Neural cell (in vitro differentiated cells): Measurements from ENCODE around the gene DCC.

Experiments
- EZH2 ChIP-seq: fragments of 200-600, 300-800 bp; shearing (Covaris generic), sonication (generic); IDR thresholded peaks from 2 replicates; pipeline ENCODE4 v1.6.1; 2014; ENCODE audit warnings: antibody characterized with exemption, low read length, borderline replicate concordance, mild to moderate bottlenecking; ENCODE audit not compliant: insufficient read depth, poor library complexity, severe bottlenecking
- POLR2AphosphoS5 ChIP-seq: IDR thresholded peaks from 2 replicates; pipeline ENCODE4 v1.6.1; 2012
- TF ChIP-seq, protein P1 (sequence below): fragments of 450-650 bp; IDR thresholded peaks from 2 replicates; pipeline ENCODE4 v1.5.1; 2014; ENCODE audit warnings: antibody characterized with exemption, mild to moderate bottlenecking, moderate library complexity; ENCODE audit not compliant: poor library complexity, severe bottlenecking
- TF ChIP-seq, protein P2 (sequence below): IDR thresholded peaks from 2 replicates; pipeline ENCODE4 v1.6.1; 2012; ENCODE audit warnings: borderline replicate concordance

DNA sequence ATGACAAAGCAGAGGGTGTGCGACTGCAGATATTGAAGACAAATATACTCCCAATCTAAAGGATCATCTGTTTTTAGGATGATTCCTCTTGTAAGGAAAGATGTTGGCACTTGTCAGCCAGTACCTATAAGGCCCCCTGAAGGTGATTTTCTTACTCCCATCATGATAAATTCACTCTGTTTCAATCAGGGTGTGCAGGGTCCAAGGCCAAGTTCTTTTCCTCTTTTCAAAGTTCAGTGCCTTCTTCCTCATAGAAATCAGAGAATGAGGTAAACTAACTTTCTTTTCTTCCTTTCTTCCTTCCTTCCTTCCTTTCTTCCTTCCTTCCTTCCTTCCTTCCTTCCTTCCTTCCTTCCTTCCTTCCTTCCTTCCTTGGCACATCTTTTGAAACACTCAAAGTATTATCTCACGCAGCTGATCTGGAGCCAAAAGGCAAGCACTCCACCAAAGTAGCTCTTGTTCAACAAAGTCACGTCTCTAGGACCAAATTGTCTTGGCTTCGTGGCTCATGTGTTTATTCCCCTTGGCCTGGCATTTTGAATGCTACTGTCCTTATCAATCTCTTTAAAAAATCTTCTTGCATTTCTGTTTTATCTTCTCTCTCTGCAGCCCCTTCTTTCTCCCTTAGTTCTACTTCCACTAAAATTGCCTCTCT lies 87.7 kb downstream of the DCC start:
- TF ChIP-seq, protein P1, sequence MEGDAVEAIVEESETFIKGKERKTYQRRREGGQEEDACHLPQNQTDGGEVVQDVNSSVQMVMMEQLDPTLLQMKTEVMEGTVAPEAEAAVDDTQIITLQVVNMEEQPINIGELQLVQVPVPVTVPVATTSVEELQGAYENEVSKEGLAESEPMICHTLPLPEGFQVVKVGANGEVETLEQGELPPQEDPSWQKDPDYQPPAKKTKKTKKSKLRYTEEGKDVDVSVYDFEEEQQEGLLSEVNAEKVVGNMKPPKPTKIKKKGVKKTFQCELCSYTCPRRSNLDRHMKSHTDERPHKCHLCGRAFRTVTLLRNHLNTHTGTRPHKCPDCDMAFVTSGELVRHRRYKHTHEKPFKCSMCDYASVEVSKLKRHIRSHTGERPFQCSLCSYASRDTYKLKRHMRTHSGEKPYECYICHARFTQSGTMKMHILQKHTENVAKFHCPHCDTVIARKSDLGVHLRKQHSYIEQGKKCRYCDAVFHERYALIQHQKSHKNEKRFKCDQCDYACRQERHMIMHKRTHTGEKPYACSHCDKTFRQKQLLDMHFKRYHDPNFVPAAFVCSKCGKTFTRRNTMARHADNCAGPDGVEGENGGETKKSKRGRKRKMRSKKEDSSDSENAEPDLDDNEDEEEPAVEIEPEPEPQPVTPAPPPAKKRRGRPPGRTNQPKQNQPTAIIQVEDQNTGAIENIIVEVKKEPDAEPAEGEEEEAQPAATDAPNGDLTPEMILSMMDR, result no peak
- no peak for TF ChIP-seq POLR2AphosphoS5
- no peak for TF ChIP-seq EZH2
- TF ChIP-seq, protein P2, sequence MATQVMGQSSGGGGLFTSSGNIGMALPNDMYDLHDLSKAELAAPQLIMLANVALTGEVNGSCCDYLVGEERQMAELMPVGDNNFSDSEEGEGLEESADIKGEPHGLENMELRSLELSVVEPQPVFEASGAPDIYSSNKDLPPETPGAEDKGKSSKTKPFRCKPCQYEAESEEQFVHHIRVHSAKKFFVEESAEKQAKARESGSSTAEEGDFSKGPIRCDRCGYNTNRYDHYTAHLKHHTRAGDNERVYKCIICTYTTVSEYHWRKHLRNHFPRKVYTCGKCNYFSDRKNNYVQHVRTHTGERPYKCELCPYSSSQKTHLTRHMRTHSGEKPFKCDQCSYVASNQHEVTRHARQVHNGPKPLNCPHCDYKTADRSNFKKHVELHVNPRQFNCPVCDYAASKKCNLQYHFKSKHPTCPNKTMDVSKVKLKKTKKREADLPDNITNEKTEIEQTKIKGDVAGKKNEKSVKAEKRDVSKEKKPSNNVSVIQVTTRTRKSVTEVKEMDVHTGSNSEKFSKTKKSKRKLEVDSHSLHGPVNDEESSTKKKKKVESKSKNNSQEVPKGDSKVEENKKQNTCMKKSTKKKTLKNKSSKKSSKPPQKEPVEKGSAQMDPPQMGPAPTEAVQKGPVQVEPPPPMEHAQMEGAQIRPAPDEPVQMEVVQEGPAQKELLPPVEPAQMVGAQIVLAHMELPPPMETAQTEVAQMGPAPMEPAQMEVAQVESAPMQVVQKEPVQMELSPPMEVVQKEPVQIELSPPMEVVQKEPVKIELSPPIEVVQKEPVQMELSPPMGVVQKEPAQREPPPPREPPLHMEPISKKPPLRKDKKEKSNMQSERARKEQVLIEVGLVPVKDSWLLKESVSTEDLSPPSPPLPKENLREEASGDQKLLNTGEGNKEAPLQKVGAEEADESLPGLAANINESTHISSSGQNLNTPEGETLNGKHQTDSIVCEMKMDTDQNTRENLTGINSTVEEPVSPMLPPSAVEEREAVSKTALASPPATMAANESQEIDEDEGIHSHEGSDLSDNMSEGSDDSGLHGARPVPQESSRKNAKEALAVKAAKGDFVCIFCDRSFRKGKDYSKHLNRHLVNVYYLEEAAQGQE, result no peak
